Activated CD8-positive, alpha-beta memory T cell treated with anti-CD3 and anti-CD28 coated beads for 36 hours (primary cell): ENCODE data around the gene HSD17B8. TPM values are rescaled to one million over a fixed set of nuclear protein-coding genes. Genes with fewer than 3 reads are reported as not detected.

Source experiments
- CTCF ChIA-PET: fragments of 350-600 bp; sonication (Branson Sonifier 250); formaldehyde crosslinking; loops from one replicate; lab custom pipeline; 2021; ENCODE audit warnings: antibody characterized with exemption; lab: Charles Lee
- POLR2A ChIA-PET: fragments of 350-600 bp; sonication (Branson Sonifier 250); formaldehyde crosslinking; loops from one replicate; lab custom pipeline; 2021; ENCODE audit warnings: antibody characterized with exemption; lab: Charles Lee
- total RNA-seq, 2 experiments: library from RNA; stranded (reverse); gene quantifications; one replicate each; pipeline ENCODE4 v1.2.3, GENCODE V29; 2021

The HSD17B8 gene
- total RNA-seq, 2 experiments from 2014 or later: 20.6 to 25.4 TPM

DNA sequence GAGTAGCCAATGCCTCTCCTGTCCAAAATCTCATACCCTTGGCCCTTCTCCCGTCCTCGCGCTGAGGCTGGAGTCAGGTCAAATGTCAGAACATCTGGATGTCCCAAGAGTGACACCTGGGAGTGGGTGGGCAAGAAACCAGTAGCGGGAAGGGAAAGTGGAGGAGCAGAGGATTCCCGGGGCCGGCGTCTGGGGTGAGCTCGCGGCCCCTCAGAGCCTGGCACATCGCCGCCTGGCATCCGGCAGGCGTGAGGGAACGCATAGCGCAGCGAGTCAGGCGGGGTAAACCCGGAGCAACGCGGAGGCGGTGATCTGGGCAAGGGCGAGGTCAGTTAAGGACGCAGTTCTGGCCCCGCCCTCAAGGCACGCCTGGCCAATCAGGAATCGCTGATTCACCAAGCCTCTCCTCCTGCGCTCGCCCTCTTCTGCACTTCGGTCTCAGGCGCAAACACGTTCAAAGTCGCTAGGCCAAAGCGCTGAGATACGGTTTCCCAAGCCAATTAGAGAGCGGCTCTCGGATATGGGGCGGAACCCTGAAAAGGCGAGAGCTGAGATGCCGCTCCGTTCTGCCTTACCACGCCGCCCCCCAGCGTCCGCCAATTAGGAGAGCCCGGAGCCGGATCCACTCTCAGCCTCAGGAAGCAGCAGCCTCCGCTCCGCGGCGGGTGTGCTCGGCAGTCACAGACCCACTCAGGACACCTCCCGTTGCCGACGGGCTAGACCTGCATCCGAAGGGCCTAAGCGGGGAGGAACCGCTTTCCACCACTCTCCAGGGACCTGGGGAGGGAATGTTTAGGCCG is 44.7 kb downstream of the HSD17B8 start:
- ChIA-PET POLR2A (interaction anchor here (0.6 to 3.6 kb wide), 10 partner anchors 10 to 462 kb away, joined by 3 to 33 read pairs (median 8); partner anchors contain the start of genes B3GALT4, RING1, RPS18 and UQCC2), CTCF (interaction anchor here (0.5 to 3.0 kb wide), 27 partner anchors 12 to 1703 kb away, joined by 3 to 21 read pairs (median 4); partner anchors contain the start of genes ATP6V1G2, HLA-DOA, HLA-DPB1 and HSD17B8)

DNA sequence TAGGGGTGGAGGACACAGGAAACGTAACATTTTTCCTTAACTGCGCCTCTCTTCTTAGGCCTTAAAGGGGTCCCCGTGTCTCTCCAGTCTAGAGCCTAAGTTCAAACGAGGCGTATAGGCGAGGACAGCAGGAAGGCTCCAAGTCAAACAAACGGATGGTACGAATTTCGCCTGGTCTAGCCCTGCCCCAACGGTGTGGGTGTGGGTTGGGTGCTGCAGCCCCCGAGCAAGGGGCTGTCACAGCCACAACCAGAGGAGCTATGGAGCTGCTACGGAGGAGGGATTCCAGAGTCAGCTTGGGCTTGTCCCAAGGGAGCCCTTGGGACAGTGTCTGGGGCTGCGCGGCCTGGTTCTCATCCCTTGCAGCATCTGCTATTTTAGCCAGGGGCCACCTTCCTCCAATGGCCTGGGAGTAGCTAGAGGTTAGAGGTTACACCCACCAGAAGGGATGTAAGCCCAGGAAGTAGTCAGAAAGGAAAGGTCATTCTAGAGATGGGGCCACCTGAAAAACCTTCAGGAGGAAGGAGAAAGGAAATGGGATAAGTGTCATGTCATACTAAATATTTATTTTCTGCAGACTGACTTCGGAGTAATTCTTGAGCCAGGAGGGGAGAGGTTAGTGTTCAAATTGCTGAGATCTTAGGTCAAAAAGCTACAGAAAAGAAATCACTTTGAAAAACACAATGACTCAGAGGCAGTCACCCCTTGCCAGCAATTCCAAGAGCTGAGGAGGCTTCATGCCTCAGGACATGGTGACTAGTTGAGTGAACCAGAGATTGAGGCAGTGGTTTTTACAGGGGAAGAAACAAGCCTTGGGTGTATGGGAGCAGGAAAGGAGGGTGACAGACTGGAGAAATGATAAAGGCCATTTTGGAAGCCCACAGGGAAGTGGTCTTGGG is 45.5 kb downstream of the HSD17B8 start:
- ChIA-PET CTCF (interaction anchor here (0.8 to 2.7 kb wide), 7 partner anchors 21 to 88 kb away, joined by 3 to 21 read pairs (median 7); partner anchors contain the start of genes B3GALT4, HSD17B8, PFDN6 and RING1), POLR2A (interaction anchor here (0.7 to 3.6 kb wide), 7 partner anchors 9 to 461 kb away, joined by 3 to 33 read pairs (median 4); partner anchors contain the start of genes HSD17B8, RING1, RPS18 and UQCC2)

DNA sequence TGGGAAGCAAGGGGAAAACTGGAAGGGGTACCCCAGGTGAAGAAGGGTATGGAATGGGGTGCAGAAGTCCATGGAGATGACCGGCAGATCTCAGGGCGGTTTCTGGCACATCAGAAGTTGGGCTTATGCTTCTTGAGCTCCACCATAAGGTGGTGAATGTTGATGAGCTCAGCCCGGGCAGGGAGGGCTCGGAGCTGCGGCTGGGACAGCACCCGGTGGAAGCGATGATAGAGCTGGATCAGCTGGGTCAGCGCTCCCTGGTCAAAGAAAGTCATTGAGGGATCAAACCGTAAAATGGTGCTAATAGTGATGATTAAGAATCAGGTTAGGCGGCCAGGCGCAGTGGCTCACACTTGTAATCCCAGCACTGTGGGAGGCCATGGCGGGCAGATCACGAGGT is 46.3 kb downstream of the HSD17B8 start:
- CTCF ChIA-PET: interaction anchor here (0.6 to 1.5 kb wide), 2 partner anchors 19 to 26 kb away, joined by 4 to 5 read pairs; partner anchors contain the start of gene B3GALT4
- POLR2A ChIA-PET: interaction anchor here (0.7 to 3.6 kb wide), 4 partner anchors 21 to 279 kb away, joined by 3 to 33 read pairs (median 8); partner anchors contain the start of genes RPS18 and VPS52

DNA sequence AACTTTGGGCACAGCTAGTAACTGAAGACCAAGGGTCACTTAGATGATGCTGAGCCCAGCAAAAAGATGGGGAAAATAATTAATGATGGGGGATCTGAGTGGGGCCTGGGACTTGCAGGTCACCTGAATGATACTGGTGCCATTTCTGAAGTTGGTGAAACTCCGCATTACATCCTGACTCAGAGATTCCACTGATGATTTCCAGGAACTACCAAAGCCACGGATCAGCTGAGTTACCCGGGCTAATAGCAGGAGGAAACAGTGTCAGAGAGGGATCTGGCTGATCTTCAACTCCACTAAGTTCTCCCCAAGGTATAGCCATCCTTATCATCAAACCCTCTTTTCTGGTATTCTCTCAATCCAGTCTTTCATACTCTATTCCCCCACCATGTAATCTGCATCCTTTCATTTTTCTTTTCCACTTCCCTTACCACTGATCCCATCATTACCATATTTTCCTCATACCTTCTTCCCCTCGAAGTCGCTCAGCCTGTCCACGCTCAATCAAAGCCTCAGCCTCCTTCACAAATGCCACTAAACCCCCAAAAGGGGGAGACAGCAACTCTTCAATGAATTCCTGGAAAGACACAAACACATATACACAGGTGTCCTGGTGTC is 47.0 kb downstream of the HSD17B8 start:
- ChIA-PET CTCF (interaction anchor here (0.6 to 0.8 kb wide), 3 partner anchors 19 to 46 kb away, joined by 3 to 4 read pairs (median 4); no protein-coding TSS in a partner anchor), POLR2A (interaction anchor here (0.7 to 3.6 kb wide), 2 partner anchors 20 to 84 kb away, joined by 4 to 33 read pairs; partner anchors contain the start of genes RPS18 and VPS52)

DNA sequence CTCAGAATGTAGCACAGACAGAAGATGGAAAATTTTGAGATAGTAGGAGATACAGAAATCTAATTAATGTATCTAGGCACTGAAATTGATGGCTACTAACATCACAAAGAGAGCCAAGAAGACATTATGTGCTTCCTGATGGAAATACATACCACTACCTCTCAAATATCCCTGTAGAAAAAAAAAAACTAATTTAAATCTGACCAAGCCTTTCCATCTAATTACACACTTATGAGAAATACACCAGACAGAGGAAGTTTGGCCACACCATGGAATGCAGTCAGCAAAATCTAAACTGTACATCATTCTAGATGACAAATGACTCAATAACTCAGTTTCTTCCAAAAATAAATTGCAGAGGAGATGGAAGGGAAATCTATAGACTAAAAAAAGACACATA is 48.3 kb downstream of the HSD17B8 start:
- CTCF ChIA-PET: no interaction called here

DNA sequence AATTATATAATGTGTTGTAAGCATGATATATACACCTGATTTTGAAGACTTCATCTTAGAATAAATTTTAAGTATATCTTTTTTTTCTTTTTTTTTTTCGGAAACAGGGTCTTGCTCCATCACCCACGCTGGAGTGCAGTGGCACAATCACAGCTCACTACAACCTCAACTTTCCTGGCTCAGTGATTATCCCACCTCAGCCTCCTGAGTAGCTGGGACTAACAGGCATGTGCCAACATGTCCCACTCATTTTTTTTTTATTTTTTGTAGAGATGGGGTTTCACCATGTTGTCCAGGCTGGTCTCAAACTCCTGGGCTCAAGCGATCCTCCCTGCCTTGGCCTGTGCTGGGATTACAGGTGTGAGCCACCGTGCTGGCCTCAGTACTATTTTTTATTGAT is 50.1 kb downstream of the HSD17B8 start:
- ChIA-PET CTCF (interaction anchor here (0.7 kb wide), 3 partner anchors 9 to 257 kb away, joined by 3 read pairs; no protein-coding TSS in a partner anchor), POLR2A (interaction anchor here (0.6 kb wide), 1 partner anchor 172 kb away, joined by 6 read pairs; no protein-coding TSS in a partner anchor)

More for the DNA sequence above, 48.3 kb downstream of the HSD17B8 start:
- POLR2A ChIA-PET: no interaction called here

Other genes starting within 250 kb of the HSD17B8 start
- gene BRD2, start 236.1 kb upstream of the HSD17B8 start, total RNA-seq: 100 to 1,000 TPM; 327 to 333 TPM
- gene HLA-DOA, start 195.1 kb upstream of the HSD17B8 start, total RNA-seq: 1 to 10 TPM; 3.6 to 4.8 TPM
- gene HLA-DPA1, start 131.0 kb upstream of the HSD17B8 start, total RNA-seq: 10 to 100 TPM; 43.5 to 46.9 TPM
- 10 to 100 TPM; 10.4 to 10.9 TPM for gene HLA-DPB1, start 128.7 kb upstream of the HSD17B8 start, total RNA-seq
- 1 to 10 TPM; 1.1 TPM for gene COL11A2, start 12.2 kb upstream of the HSD17B8 start, total RNA-seq
- 10 to 100 TPM; 43.8 to 44.2 TPM for gene RXRB, start 4.0 kb upstream of the HSD17B8 start, total RNA-seq
- 10 to 100 TPM; 60.1 to 62.4 TPM for gene SLC39A7, start 3.8 kb upstream of the HSD17B8 start, total RNA-seq
- gene RING1, start 3.8 kb downstream of the HSD17B8 start, total RNA-seq: 10 to 100 TPM; 36.4 to 38.8 TPM
- 10 to 100 TPM; 45.3 to 48.0 TPM for gene VPS52, start 67.2 kb downstream of the HSD17B8 start, total RNA-seq
- gene RPS18, start 67.4 kb downstream of the HSD17B8 start, total RNA-seq: 1,000 to 10,000 TPM; 3,727 to 3,736 TPM
- gene B3GALT4, start 72.5 kb downstream of the HSD17B8 start, total RNA-seq: 1 to 10 TPM; 2.6 to 3.2 TPM
- gene WDR46, start 84.6 kb downstream of the HSD17B8 start, total RNA-seq: 100 to 1,000 TPM; 106 to 118 TPM
- gene PFDN6, start 84.9 kb downstream of the HSD17B8 start, total RNA-seq: 100 to 1,000 TPM; 118 to 120 TPM
- gene RGL2, start 94.3 kb downstream of the HSD17B8 start, total RNA-seq: 10 to 100 TPM; 22.2 to 23.2 TPM
- 100 to 1,000 TPM; 184 to 189 TPM for gene TAPBP, start 109.4 kb downstream of the HSD17B8 start, total RNA-seq
- 1 to 10 TPM; 6.2 to 7.1 TPM for gene ZBTB22, start 113.1 kb downstream of the HSD17B8 start, total RNA-seq
- 10 to 100 TPM; 87.5 to 96.3 TPM for gene DAXX, start 118.3 kb downstream of the HSD17B8 start, total RNA-seq
- 10 to 100 TPM; 58.6 to 63.9 TPM for gene KIFC1, start 187.2 kb downstream of the HSD17B8 start, total RNA-seq
- 10 to 100 TPM; 25.5 to 27.3 TPM for gene PHF1, start 206.4 kb downstream of the HSD17B8 start, total RNA-seq
- 100 to 1,000 TPM; 138 to 144 TPM for gene CUTA, start 213.5 kb downstream of the HSD17B8 start, total RNA-seq
- 10 to 100 TPM; 23.8 to 24.9 TPM for gene SYNGAP1, start 215.4 kb downstream of the HSD17B8 start, total RNA-seq
- 10 to 100 TPM; 14.2 to 15.1 TPM for gene ZBTB9, start 249.9 kb downstream of the HSD17B8 start, total RNA-seq